NB4 (cell line): ENCODE measurements around the gene PADI2.

Experiments used
- DNase-seq: peaks from one replicate; pipeline ENCODE4 v3.0.0; 2010; ENCODE audit warnings: low read depth
- H3K4me3 ChIP-seq: one replicate; pipeline ENCODE4 v1.5.1; 2011; ENCODE audit warnings: mild to moderate bottlenecking, low read depth, low read length, moderate library complexity
- MYC ChIP-seq: IDR thresholded peaks from 2 replicates; pipeline ENCODE4 v1.6.1; 2011; ENCODE audit warnings: low read depth, low read length
- POLR2A ChIP-seq: IDR thresholded peaks from 2 replicates; pipeline ENCODE4 v1.6.1; 2011; ENCODE audit warnings: mild to moderate bottlenecking; ENCODE audit not compliant: insufficient read length; ENCODE audit errors: extremely low read depth
- TF ChIP-seq, protein P1 (sequence below): IDR thresholded peaks from 2 replicates; pipeline ENCODE4 v1.6.1; 2011; ENCODE audit warnings: low read depth, low read length
- TF ChIP-seq, protein P2 (sequence below): IDR thresholded peaks from one replicate; pipeline ENCODE4 v1.5.1; 2012; ENCODE audit warnings: low read depth, low read length

PADI2 gene

DNA sequence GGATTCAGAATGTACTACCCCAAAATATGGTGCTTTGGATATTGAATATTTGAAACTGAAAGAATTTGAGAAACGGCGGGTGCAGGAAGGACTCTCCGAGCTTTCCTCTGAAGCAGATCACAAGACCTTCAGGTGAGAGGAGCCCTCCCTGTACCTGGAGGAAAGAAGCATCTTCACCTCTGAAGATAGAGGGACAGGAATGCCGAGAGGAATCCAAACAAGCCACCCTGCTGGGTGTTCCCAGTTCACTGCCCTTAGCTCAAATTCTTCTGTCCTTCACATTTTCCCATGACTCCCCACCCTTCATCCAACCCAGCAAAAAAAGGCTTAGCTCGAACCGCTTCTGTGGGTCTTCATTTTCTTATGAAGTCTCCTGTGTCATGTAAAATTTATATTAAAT is 18.2 kb upstream of the PADI2 start:
- H3K4me3 ChIP-seq = no peak overlapping the region
- no peak for DNase-seq
- no peak for TF ChIP-seq MYC
- TF ChIP-seq, protein P1, sequence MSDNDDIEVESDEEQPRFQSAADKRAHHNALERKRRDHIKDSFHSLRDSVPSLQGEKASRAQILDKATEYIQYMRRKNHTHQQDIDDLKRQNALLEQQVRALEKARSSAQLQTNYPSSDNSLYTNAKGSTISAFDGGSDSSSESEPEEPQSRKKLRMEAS = no peak
- TF ChIP-seq, protein P2, sequence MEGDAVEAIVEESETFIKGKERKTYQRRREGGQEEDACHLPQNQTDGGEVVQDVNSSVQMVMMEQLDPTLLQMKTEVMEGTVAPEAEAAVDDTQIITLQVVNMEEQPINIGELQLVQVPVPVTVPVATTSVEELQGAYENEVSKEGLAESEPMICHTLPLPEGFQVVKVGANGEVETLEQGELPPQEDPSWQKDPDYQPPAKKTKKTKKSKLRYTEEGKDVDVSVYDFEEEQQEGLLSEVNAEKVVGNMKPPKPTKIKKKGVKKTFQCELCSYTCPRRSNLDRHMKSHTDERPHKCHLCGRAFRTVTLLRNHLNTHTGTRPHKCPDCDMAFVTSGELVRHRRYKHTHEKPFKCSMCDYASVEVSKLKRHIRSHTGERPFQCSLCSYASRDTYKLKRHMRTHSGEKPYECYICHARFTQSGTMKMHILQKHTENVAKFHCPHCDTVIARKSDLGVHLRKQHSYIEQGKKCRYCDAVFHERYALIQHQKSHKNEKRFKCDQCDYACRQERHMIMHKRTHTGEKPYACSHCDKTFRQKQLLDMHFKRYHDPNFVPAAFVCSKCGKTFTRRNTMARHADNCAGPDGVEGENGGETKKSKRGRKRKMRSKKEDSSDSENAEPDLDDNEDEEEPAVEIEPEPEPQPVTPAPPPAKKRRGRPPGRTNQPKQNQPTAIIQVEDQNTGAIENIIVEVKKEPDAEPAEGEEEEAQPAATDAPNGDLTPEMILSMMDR = no peak

DNA sequence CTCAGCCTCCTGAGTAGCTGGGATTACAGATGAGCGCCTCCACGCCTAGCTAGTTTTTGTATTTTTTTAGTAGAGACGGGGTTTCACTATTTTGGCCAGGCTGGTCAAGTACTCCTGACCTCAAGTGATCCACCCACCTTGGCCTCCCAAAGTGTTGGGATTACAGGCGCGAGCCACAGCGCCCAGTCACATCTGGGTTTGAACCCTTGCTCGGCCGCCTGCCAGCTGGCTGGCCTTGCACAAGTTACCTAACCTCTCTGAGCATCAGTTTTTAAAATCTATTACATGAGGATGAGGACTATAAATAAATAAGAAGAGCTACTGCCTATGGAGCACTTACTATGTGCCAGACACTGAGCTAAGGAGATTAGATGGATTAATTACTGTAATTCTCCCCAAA is 17.7 kb upstream of the PADI2 start:
- no peak for DNase-seq
- H3K4me3 ChIP-seq = no peak overlapping the region
- TF ChIP-seq, protein P2 = no peak
- TF ChIP-seq, protein P1 = no peak
- TF ChIP-seq MYC (no peak), POLR2A (no peak)

DNA sequence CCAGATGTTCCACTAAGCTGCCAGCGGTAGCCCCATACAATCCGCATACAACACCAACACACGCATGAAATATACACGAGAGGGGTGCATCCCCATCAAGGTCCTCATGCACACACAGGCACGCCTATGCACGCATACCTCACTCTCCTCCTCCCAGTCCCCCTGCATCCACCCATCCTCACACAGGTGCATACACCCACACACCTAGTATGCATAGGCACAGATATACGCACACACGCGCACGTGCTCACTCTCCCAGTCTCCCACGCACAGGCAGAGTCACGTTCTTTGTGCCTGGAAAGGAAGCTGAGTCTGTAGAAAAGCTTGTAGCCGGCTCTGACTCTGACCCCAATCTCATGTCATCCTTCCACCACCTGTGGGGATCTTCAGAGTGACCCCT is 16.9 kb upstream of the PADI2 start:
- TF ChIP-seq POLR2A (no peak), MYC (no peak)
- TF ChIP-seq, protein P1 = no peak
- TF ChIP-seq, protein P2 = no peak
- H3K4me3 ChIP-seq = no peak overlapping the region
- DNase-seq = no peak

DNA sequence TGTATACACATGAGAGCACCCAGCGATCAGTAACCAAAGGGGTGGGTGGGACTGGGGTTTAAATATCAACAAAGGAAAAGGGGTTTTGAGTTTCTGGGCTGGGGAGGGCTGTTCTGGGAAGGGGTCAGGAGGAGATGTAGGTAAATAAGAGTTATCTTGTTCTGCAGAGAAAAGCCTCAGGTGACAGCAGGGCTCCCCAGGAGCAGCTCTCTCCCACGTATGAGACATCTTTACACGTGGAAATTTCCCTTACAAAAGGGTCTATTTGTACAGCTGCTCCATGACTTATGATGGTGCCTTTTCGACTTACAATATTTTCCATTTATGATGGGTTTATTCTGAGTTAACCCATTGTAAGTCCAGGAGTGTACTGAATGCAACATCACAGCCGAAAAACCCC is 16.3 kb upstream of the PADI2 start:
- no peak overlapping the region for H3K4me3 ChIP-seq
- TF ChIP-seq, protein P2 = no peak
- TF ChIP-seq POLR2A = no peak
- TF ChIP-seq, protein P1 = no peak
- no peak for TF ChIP-seq MYC
- no peak for DNase-seq

DNA sequence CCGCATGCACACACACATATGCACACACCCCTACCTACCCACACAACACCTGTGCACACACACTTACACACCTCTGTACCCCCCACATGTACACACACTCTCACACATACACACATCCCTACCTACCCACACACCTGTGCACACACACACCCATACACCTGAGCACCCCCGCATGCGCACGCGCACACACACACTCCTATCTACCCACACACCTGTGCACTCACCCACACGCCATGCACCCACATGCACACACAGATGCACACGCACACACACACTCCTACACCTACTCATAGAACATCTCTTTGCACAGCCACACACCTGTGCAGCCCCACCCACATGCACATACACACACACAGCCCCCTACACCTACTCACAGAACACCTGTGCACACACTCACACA is 15.5 kb upstream of the PADI2 start:
- no peak for TF ChIP-seq POLR2A
- TF ChIP-seq, protein P2 = no peak
- TF ChIP-seq MYC = no peak
- TF ChIP-seq, protein P1 = no peak
- no peak overlapping the region for H3K4me3 ChIP-seq
- DNase-seq = no peak

DNA sequence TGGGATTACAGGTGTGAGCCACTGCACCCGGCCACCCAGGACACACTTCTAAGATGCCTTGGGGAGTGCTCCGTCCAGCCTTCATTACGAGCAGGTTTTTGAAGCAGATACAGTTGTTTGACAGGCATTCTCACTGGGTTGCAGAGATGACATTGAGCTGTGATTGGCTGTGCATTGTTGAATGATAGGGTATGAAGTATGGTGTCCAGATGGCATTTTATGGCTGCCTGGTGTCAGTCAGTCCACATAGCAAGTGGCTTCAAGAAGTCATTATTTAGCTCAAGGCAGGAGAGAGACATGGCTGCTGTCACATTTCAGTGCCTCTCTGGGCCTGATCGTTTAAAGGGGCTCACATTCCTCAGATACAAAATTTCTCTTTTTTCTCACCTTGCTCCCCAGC is 14.8 kb upstream of the PADI2 start:
- no peak for TF ChIP-seq MYC
- TF ChIP-seq POLR2A = no peak
- TF ChIP-seq, protein P2 = no peak
- TF ChIP-seq, protein P1 = no peak
- no peak overlapping the region for H3K4me3 ChIP-seq
- no peak for DNase-seq
